ENCODE data around the gene FABP7.

FABP7 gene

GRCh38 chr6:122778985-122779661 is 393 bp upstream of the FABP7 start:
- Mint-ChIP-seq H3K4me3 (no peak overlapping the region), H3K27me3 (peaks cover 19% of the 10 kb centered on the region), H3K36me3 (ENCODE audit: low read depth) (no peaks in the 10 kb centered on the region), H3K9me3 (peaks cover 5% of the 10 kb centered on the region), H3K27ac (no peak overlapping the region), H3K4me1 (ENCODE audit: low read depth) (no peaks in the 10 kb centered on the region)

GRCh38 chr6:122780114-122780513 is 598 bp downstream of the FABP7 start:
- Mint-ChIP-seq H3K36me3 (ENCODE audit: low read depth) (no peaks in the 10 kb centered on the region), H3K4me3 (no peak overlapping the region), H3K4me1 (ENCODE audit: low read depth) (no peaks in the 10 kb centered on the region), H3K27ac (no peak overlapping the region), H3K9me3 (peaks cover 5% of the 10 kb centered on the region), H3K27me3 (peaks cover 24% of the 10 kb centered on the region)

GRCh38 chr6:122781716-122782115 is 2.2 kb downstream of the FABP7 start:
- Mint-ChIP-seq H3K27ac (no peak overlapping the region), H3K4me3 (no peak overlapping the region), H3K9me3 (no peaks in the 10 kb centered on the region), H3K4me1 (ENCODE audit: low read depth) (no peaks in the 10 kb centered on the region), H3K36me3 (ENCODE audit: low read depth) (no peaks in the 10 kb centered on the region), H3K27me3 (peaks cover 32% of the 10 kb centered on the region)

GRCh38 chr6:122783401-122783800 is 3.9 kb downstream of the FABP7 start:
- H3K36me3 Mint-ChIP-seq (ENCODE audit: low read depth): no peaks in the 10 kb centered on the region
- no peaks in the 10 kb centered on the region for H3K9me3 Mint-ChIP-seq
- no peaks in the 10 kb centered on the region for H3K4me1 Mint-ChIP-seq (ENCODE audit: low read depth)
- no peak overlapping the region for H3K27ac Mint-ChIP-seq
- peaks cover 47% of the 10 kb centered on the region for H3K27me3 Mint-ChIP-seq
- H3K4me3 Mint-ChIP-seq: no peak overlapping the region

- Mint-ChIP-seq H3K4me3 (no peak overlapping the region), H3K27me3 (peaks cover 61% of the 10 kb centered on the region), H3K36me3 (ENCODE audit: low read depth) (no peaks in the 10 kb centered on the region), H3K9me3 (no peaks in the 10 kb centered on the region), H3K4me1 (ENCODE audit: low read depth) (peaks cover 18% of the 10 kb centered on the region), H3K27ac (no peak overlapping the region)
Observed at GRCh38 chr6:122785891-122786290, 6.4 kb downstream of the FABP7 start.

GRCh38 chr6:122787721-122788120 is 8.2 kb downstream of the FABP7 start:
- Mint-ChIP-seq H3K36me3 (ENCODE audit: low read depth) (no peaks in the 10 kb centered on the region), H3K9me3 (no peaks in the 10 kb centered on the region), H3K4me1 (ENCODE audit: low read depth) (peaks cover 21% of the 10 kb centered on the region), H3K4me3 (no peak overlapping the region), H3K27ac (no peak overlapping the region), H3K27me3 (peaks cover 71% of the 10 kb centered on the region)

GRCh38 chr6:122788208-122788607 is 8.7 kb downstream of the FABP7 start:
- Mint-ChIP-seq H3K4me1 (ENCODE audit: low read depth) (peaks cover 21% of the 10 kb centered on the region), H3K4me3 (no peak overlapping the region), H3K36me3 (ENCODE audit: low read depth) (no peaks in the 10 kb centered on the region), H3K27me3 (peaks cover 73% of the 10 kb centered on the region), H3K27ac (no peak overlapping the region), H3K9me3 (no peaks in the 10 kb centered on the region)

GRCh38 chr6:122788663-122789181 is 9.2 kb downstream of the FABP7 start:
- H3K27ac Mint-ChIP-seq: no peak overlapping the region
- no peaks in the 10 kb centered on the region for H3K9me3 Mint-ChIP-seq
- H3K4me3 Mint-ChIP-seq: peak overlapping the region; percentile 88
- peaks cover 72% of the 10 kb centered on the region for H3K27me3 Mint-ChIP-seq
- no peaks in the 10 kb centered on the region for H3K36me3 Mint-ChIP-seq (ENCODE audit: low read depth)
- peaks cover 21% of the 10 kb centered on the region for H3K4me1 Mint-ChIP-seq (ENCODE audit: low read depth)

- Mint-ChIP-seq H3K9me3 (no peaks in the 10 kb centered on the region), H3K36me3 (ENCODE audit: low read depth) (no peaks in the 10 kb centered on the region), H3K4me3 (peak within 1 kb of the TSS; percentile 88), H3K4me1 (ENCODE audit: low read depth) (peaks cover 21% of the 10 kb centered on the region), H3K27me3 (peaks cover 71% of the 10 kb centered on the region), H3K27ac (peak within 1 kb of the TSS; percentile 79)
Observed at GRCh38 chr6:122789182-122790027, 9.9 kb downstream of the FABP7 start, which contains the start of gene SMPDL3A. SMPDL3A (plus strand) TSS chr6:122789258; CDS start chr6:122789347, 89 bp downstream.

- Mint-ChIP-seq H3K9me3 (no peaks in the 10 kb centered on the region), H3K27ac (peak overlapping the region; percentile 79), H3K4me3 (peak overlapping the region; percentile 88), H3K4me1 (ENCODE audit: low read depth) (peaks cover 21% of the 10 kb centered on the region), H3K27me3 (peaks cover 67% of the 10 kb centered on the region), H3K36me3 (ENCODE audit: low read depth) (no peaks in the 10 kb centered on the region)
Observed at GRCh38 chr6:122790028-122790422, 10.5 kb downstream of the FABP7 start.

GRCh38 chr6:122790423-122791309 is 11.2 kb downstream of the FABP7 start:
- Mint-ChIP-seq H3K27ac (no peak overlapping the region), H3K4me3 (peak overlapping the region; percentile 88), H3K36me3 (ENCODE audit: low read depth) (no peaks in the 10 kb centered on the region), H3K27me3 (peaks cover 68% of the 10 kb centered on the region), H3K4me1 (ENCODE audit: low read depth) (peaks cover 21% of the 10 kb centered on the region), H3K9me3 (no peaks in the 10 kb centered on the region)

- Mint-ChIP-seq H3K4me3 (peak overlapping the region; percentile 88), H3K36me3 (ENCODE audit: low read depth) (no peaks in the 10 kb centered on the region), H3K27ac (no peak overlapping the region), H3K4me1 (ENCODE audit: low read depth) (peaks cover 21% of the 10 kb centered on the region), H3K27me3 (peaks cover 64% of the 10 kb centered on the region), H3K9me3 (no peaks in the 10 kb centered on the region)
Observed at GRCh38 chr6:122791310-122791679, 11.8 kb downstream of the FABP7 start.

- Mint-ChIP-seq H3K27me3 (peaks cover 53% of the 10 kb centered on the region), H3K27ac (no peak overlapping the region), H3K4me1 (ENCODE audit: low read depth) (peaks cover 23% of the 10 kb centered on the region), H3K9me3 (no peaks in the 10 kb centered on the region), H3K4me3 (no peak overlapping the region), H3K36me3 (ENCODE audit: low read depth) (no peaks in the 10 kb centered on the region)
Observed at GRCh38 chr6:122792766-122793165, 13.2 kb downstream of the FABP7 start.

- Mint-ChIP-seq H3K27me3 (peaks cover 15% of the 10 kb centered on the region), H3K4me3 (no peak overlapping the region), H3K36me3 (ENCODE audit: low read depth) (no peaks in the 10 kb centered on the region), H3K9me3 (no peaks in the 10 kb centered on the region), H3K27ac (no peak overlapping the region), H3K4me1 (ENCODE audit: low read depth) (peaks cover 6% of the 10 kb centered on the region)
Observed at GRCh38 chr6:122797537-122797936, 18.0 kb downstream of the FABP7 start.
